Neutrophil (primary cell): ENCODE data around the gene TUBGCP2.

Source experiments
- H3K27ac ChIP-seq: fragments of 200-600 bp; sonication (generic); 2 replicates; pipeline ENCODE4 v1.5.1; 2016; ENCODE audit warnings: mild to moderate bottlenecking, moderate library complexity
- H3K27me3 ChIP-seq: fragments of 200-600 bp; sonication (generic); 2 replicates; pipeline ENCODE4 v1.6.0; 2016; ENCODE audit warnings: mild to moderate bottlenecking
- H3K36me3 ChIP-seq: fragments of 200-600 bp; sonication (generic); 2 replicates; pipeline ENCODE4 v1.5.1; 2017
- H3K4me1 ChIP-seq, 2 experiments: fragments of 200-600 bp in 1 of 2; sonication (generic) in 1 of 2; 1 replicate in 1 of 2; 2 replicates in 1 of 2; pipeline versions ENCODE4 v1.5.1 to v1.6.1; 2013 to 2016; ENCODE audit warnings: low read depth in 1 of 2, low read length in 1 of 2, mild to moderate bottlenecking in 1 of 2, moderate library complexity in 1 of 2; ENCODE audit not compliant: control insufficient read depth in 1 of 2, insufficient read depth in 1 of 2
- H3K4me3 ChIP-seq, 2 experiments: fragments of 200-600 bp in 1 of 2; sonication (generic) in 1 of 2; 1 replicate in 1 of 2; 2 replicates in 1 of 2; pipeline ENCODE4 v1.5.1; 2013 to 2016; ENCODE audit warnings: low read depth in 1 of 2, low read length in 1 of 2, mild to moderate bottlenecking in 1 of 2, moderate library complexity in 1 of 2
- H3K9me3 ChIP-seq: fragments of 200-600 bp; sonication (generic); 2 replicates; pipeline ENCODE4 v1.5.1; 2016
- CTCF ChIP-seq: fragments of 200-600 bp; sonication (generic); IDR thresholded peaks from 2 replicates; pipeline ENCODE4 v1.5.1; 2016; ENCODE audit warnings: antibody characterized with exemption

Gene TUBGCP2

DNA sequence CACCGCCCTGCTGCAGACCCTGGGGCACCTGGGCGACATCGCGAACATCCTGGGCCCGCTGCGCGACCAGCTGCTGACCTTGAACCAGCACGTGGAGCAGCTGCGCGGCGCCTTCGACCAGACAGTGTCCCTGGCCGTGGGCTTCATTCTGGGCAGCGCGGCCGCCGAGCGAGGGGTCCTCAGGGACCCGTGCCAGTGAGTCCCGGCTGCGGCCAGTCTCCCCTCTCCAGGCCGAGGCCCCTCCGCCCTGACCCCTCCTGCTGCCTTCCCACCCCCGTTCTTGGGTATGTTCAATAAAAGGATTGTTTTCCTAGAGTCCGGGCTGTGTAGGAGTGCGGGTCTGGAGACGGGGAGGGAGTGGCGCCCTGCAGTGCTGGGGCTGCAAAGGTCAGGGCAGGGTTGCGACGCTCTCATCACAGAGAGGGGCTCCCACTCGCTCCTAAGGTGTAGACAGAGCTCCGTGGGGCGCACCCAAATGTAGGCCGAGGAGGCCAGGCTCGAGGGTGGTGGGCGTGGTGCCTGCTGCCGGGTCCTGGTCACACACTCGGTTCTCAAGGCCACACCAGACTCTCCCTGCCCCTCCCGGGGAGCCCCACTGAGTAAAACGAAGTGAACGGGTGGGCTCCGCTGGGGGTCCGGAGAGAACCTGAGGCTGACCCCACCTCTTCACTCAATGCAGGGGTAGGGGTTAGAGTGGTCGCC lies 77.3 kb downstream of the TUBGCP2 start:
- H3K36me3 ChIP-seq = no peaks in the 10 kb centered on the region
- H3K4me1 ChIP-seq = peaks cover 10 to 19% of the 10 kb centered on the region in 2 experiments
- peaks cover 100% of the 10 kb centered on the region for H3K27me3 ChIP-seq
- H3K27ac ChIP-seq = no peak overlapping the region
- H3K9me3 ChIP-seq = no peaks in the 10 kb centered on the region
- no peak overlapping the region for H3K4me3 ChIP-seq
- TF ChIP-seq CTCF = no peak

- no peaks in the 10 kb centered on the region for H3K9me3 ChIP-seq
- H3K4me1 ChIP-seq = peaks cover 7 to 11% of the 10 kb centered on the region in 2 experiments
- no peak overlapping the region for H3K27ac ChIP-seq
- no peak for TF ChIP-seq CTCF
- peaks cover 100% of the 10 kb centered on the region for H3K27me3 ChIP-seq
- no peak overlapping the region for H3K4me3 ChIP-seq
- H3K36me3 ChIP-seq = no peaks in the 10 kb centered on the region
These were observed 78.1 kb downstream of the TUBGCP2 start for GRCh38 chr10:133230387-133231195.

- H3K27me3 ChIP-seq = peaks cover 100% of the 10 kb centered on the region
- TF ChIP-seq CTCF = no peak
- no peak within 1 kb of the TSS for H3K27ac ChIP-seq
- H3K4me1 ChIP-seq = peaks cover 2 to 5% of the 10 kb centered on the region in 2 experiments
- H3K9me3 ChIP-seq = no peaks in the 10 kb centered on the region
- H3K4me3 ChIP-seq = no peak within 1 kb of the TSS
- no peaks in the 10 kb centered on the region for H3K36me3 ChIP-seq
These were observed 78.7 kb downstream of the TUBGCP2 start, which contains the start of gene UTF1 for GRCh38 chr10:133230044-133230361. Gene UTF1, plus strand, starts transcription at chr10:133230217. Its CDS starts 72 bp downstream, at chr10:133230289.

DNA sequence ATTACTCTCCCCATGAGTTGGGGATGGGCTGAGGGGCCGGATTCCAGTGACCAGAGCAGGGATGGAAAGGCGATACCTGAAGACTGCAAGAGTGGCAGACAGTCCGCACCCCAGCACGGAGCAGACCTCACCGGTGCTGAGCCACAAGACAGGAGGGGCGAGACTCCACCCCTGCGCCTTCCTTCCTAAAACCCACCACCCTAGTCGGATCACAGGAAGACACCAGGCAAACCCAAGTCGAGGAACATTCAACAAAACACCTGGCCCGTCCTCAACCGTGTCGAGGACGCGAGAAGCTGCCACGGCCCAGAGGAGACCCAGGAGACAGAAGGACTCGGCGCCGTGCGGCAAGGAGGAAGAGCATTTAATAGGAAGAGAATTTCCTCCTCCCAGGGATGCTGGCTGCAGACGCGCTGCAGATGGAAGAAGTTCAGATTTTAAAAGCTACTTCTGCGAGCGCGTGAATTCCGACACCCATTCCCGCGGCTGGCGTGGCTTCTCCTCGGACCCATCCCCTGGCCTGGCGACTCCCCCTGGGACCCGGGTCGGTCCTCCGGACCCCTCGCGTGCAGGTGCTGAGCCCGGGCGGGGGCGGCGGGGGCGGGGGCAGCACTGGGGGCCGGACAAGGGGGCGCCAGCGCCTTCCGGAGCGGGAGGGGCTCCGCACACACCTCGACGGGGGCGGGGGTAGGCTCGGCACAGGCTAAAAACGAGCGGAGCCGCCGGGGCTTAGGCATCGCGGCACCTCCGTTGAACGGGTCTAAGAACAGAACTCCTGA lies 79.2 kb downstream of the TUBGCP2 start:
- H3K4me3 ChIP-seq = no peak overlapping the region
- H3K27me3 ChIP-seq = peaks cover 100% of the 10 kb centered on the region

More for the DNA sequence above, 79.2 kb downstream of the TUBGCP2 start:
- TF ChIP-seq CTCF = no peak
- Histone ChIP-seq H3K4me1 (no peaks in the 10 kb centered on the region), H3K9me3 (no peaks in the 10 kb centered on the region), H3K27ac (no peak overlapping the region), H3K36me3 (no peaks in the 10 kb centered on the region)
